A673 (cell line): ENCODE data around the gene TMEM132C.

Source experiments
- CTCF ChIP-seq: fragments of 300-800, 200-600 bp; sonication (generic); conservative IDR thresholded peaks from 2 replicates; pipeline ENCODE4 v1.5.1; 2017; ENCODE audit warnings: low read depth, mild to moderate bottlenecking, antibody characterized with exemption, low read length, moderate library complexity, mixed read lengths
- EZH2 ChIP-seq: fragments of 200-600 bp; sonication (generic); IDR thresholded peaks from 2 replicates; pipeline ENCODE4 v1.6.1; 2017; ENCODE audit warnings: borderline replicate concordance, low read depth, mild to moderate bottlenecking, mixed read lengths, antibody characterized with exemption, low read length; ENCODE audit not compliant: poor library complexity, severe bottlenecking

GRCh38 chr12:128724468-128725046, 457.6 kb downstream of the TMEM132C start:
- TF ChIP-seq CTCF: no peak
- TF ChIP-seq EZH2: no peak
